ENCODE measurements around the gene TMEM176B. TPM values are rescaled to one million over a fixed set of nuclear protein-coding genes. Genes with fewer than 3 reads are reported as not detected.

TMEM176B gene
- total and polyA plus RNA-seq, 2 donors (not counting 3 experiments of a cell fraction or from before 2014, with no cell fraction given): 0.23 TPM; not detected in 1

DNA sequence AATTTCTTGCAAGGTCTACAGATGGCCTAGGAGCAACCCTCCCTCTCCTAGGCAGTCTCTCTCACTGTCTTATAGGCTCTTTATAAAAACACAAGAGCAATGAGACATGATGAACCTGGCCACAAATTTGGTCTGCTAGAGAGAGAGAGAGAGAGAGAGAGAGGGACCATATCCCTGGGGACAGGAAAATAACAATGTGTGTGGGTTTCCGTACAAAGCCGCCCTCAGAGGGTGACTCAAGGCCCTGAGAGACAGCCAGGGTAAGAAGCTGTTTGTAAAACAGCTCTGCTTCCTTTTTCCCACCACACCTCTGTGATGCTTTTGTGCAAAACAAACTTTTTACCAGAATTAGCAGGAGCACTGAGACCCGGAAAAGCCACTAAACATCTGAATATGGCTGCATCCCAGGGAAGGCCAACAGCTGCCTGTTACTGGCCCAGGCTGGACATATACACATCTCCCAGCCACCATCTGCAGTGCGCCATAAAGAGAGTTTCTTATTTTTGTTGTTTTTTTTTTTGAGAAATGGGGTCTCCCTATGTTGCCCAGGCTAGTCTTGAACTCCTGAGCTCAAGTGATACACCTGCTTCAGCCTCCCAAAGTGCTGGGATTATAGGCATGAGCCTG, 44.6 kb downstream of the TMEM176B start:
- ChIA-PET POLR2A (interaction anchor here (0.7 to 1.0 kb wide), 4 partner anchors 39 to 304 kb away, joined by 3 read pairs; partner anchors contain the start of gene GIMAP4), CTCF (interaction anchor here (0.7 to 5.1 kb wide), 18 partner anchors 10 to 417 kb away, joined by 3 to 120 read pairs (median 4); partner anchors contain the start of genes GIMAP1, GIMAP2 and GIMAP8)
- Histone ChIP-seq H3K4me1 (ENCODE audit: control insufficient read depth, extremely low read depth, insufficient read depth, low read length) (peaks cover 22% of the 10 kb centered on the region), H3K9me1 (replicated peaks; ENCODE audit: control insufficient read depth, extremely low read depth, insufficient read depth, low read length) (no peaks in the 10 kb centered on the region), H3K27ac (ENCODE audit: insufficient read depth, low read depth, low read length) (peak overlapping the region; percentile 77), H3K36me3 (ENCODE audit: control insufficient read depth in 2 of 2, extremely low read depth in 1 of 2, insufficient read depth in 2 of 2, low read length in 2 of 2) (no peaks in the 10 kb centered on the region), H3K4me3 (replicated peaks in 1 of 3; ENCODE audit: insufficient read depth in 1 of 3, low read depth in 1 of 3, low read length in 3 of 3) (no peak overlapping the region), H2AFZ (ENCODE audit: low read depth, low read length) (no peak overlapping the region), H3K27me3 (ENCODE audit: control insufficient read depth in 2 of 2, insufficient read depth in 2 of 2, low read length in 2 of 2) (no peaks in the 10 kb centered on the region), H3K4me2 (ENCODE audit: insufficient read depth, low read length) (peak overlapping the region; percentile 55), H3K9ac (replicated peaks; ENCODE audit: extremely low read depth, insufficient read depth, low read length) (peak overlapping the region; percentile 39), H3K79me2 (ENCODE audit: control insufficient read depth, insufficient read depth, low read length) (no peaks in the 10 kb centered on the region), H3K9me3 (replicated peaks; ENCODE audit: control insufficient read depth, insufficient read depth, low read length) (no peaks in the 10 kb centered on the region), H4K20me1 (replicated peaks; ENCODE audit: control insufficient read depth, extremely low read depth, insufficient read depth, low read length) (no peaks in the 10 kb centered on the region)
- DNase-seq (ENCODE audit: low read depth, low spot score) (peak; percentile 94), FAIRE-seq (peak; percentile 100)
- TF ChIP-seq, protein P1, sequence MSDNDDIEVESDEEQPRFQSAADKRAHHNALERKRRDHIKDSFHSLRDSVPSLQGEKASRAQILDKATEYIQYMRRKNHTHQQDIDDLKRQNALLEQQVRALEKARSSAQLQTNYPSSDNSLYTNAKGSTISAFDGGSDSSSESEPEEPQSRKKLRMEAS (IDR thresholded peaks at IDR 0.05; ENCODE audit: insufficient read depth, insufficient read length): no peak
- TF ChIP-seq GATA2 (IDR thresholded peaks at IDR 0.05; ENCODE audit: insufficient read depth, insufficient read length, low read depth, low read length): peak; percentile 54
- TF ChIP-seq FOS (IDR thresholded peaks at IDR 0.05; ENCODE audit: borderline replicate concordance, insufficient read depth, low read length): peak; percentile 91
- peak; percentile 67 for TF ChIP-seq POLR2AphosphoS5 (IDR thresholded peaks at IDR 0.05; ENCODE audit: insufficient read depth, low read depth, low read length)
- TF ChIP-seq POLR2A (IDR thresholded peaks at IDR 0.05; ENCODE audit: low read depth, low read length): no peak
- TF ChIP-seq JUN (IDR thresholded peaks at IDR 0.05; ENCODE audit: borderline replicate concordance, insufficient read depth, insufficient read length, low read depth): peak; percentile 74
- no TSS peak for BruUV-seq (replicated peaks)
- dilution Hi-C loops (cut with MboI; ENCODE audit: extremely low pct_ligation_motif_present, low sequenced_read_pairs): no loop called here
- intact Hi-C loops (cut with micrococcal nuclease): loop anchor here (1.0 to 10.0 kb wide), 10 partner anchors 16 to 471 kb away; partner anchors contain the start of gene GIMAP6
